ENCODE measurements around the gene NSG2. TPM values are rescaled to one million over a fixed set of nuclear protein-coding genes. Genes with fewer than 3 reads are reported as not detected.

NSG2 gene
- polyA plus RNA-seq, 1 donor: 22.6 TPM

GRCh38 chr5:174058433-174059122, 13.1 kb downstream of the NSG2 start:
- no peak for DNase-seq
- no peaks in the 10 kb centered on the region for H3K4me1 ChIP-seq (ENCODE audit: control insufficient read depth, insufficient read depth, low read length)
- 80% methylated on average over 1 of the region's 2 CpGs for WGBS (ENCODE audit: insufficient coverage, low lambda C conversion rate)
- H3K36me3 ChIP-seq (ENCODE audit: control insufficient read depth, insufficient read depth, low read length): no peaks in the 10 kb centered on the region
- H3K9me3 ChIP-seq (ENCODE audit: control insufficient read depth, low read depth, low read length): no peaks in the 10 kb centered on the region
- H3K27ac ChIP-seq (ENCODE audit: low read length): no peak overlapping the region
- H3K4me3 ChIP-seq (ENCODE audit: low read length): no peak overlapping the region
- H3K27me3 ChIP-seq (ENCODE audit: control insufficient read depth, insufficient read depth, low read length): no peaks in the 10 kb centered on the region

GRCh38 chr5:174059247-174059646, 13.7 kb downstream of the NSG2 start:
- H3K36me3 ChIP-seq (ENCODE audit: control insufficient read depth, insufficient read depth, low read length): no peaks in the 10 kb centered on the region
- no peak overlapping the region for H3K27ac ChIP-seq (ENCODE audit: low read length)
- no peaks in the 10 kb centered on the region for H3K4me1 ChIP-seq (ENCODE audit: control insufficient read depth, insufficient read depth, low read length)
- H3K27me3 ChIP-seq (ENCODE audit: control insufficient read depth, insufficient read depth, low read length): no peaks in the 10 kb centered on the region
- H3K4me3 ChIP-seq (ENCODE audit: low read length): no peak overlapping the region
- no CpG with 5 or more reads among the region's 1 CpG for WGBS (ENCODE audit: insufficient coverage, low lambda C conversion rate)
- no peaks in the 10 kb centered on the region for H3K9me3 ChIP-seq (ENCODE audit: control insufficient read depth, low read depth, low read length)
- DNase-seq: no peak

GRCh38 chr5:174063082-174063756, 17.7 kb downstream of the NSG2 start:
- no peak overlapping the region for H3K27ac ChIP-seq (ENCODE audit: low read length)
- no peaks in the 10 kb centered on the region for H3K36me3 ChIP-seq (ENCODE audit: control insufficient read depth, insufficient read depth, low read length)
- H3K4me3 ChIP-seq (ENCODE audit: low read length): no peak overlapping the region
- no peak for DNase-seq
- peaks cover 2% of the 10 kb centered on the region for H3K27me3 ChIP-seq (ENCODE audit: control insufficient read depth, insufficient read depth, low read length)
- H3K9me3 ChIP-seq (ENCODE audit: control insufficient read depth, low read depth, low read length): no peaks in the 10 kb centered on the region
- no peaks in the 10 kb centered on the region for H3K4me1 ChIP-seq (ENCODE audit: control insufficient read depth, insufficient read depth, low read length)

GRCh38 chr5:174064171-174064570, 18.7 kb downstream of the NSG2 start:
- no peak for DNase-seq
- Histone ChIP-seq H3K9me3 (ENCODE audit: control insufficient read depth, low read depth, low read length) (no peaks in the 10 kb centered on the region), H3K36me3 (ENCODE audit: control insufficient read depth, insufficient read depth, low read length) (no peaks in the 10 kb centered on the region), H3K4me3 (ENCODE audit: low read length) (no peak overlapping the region), H3K27ac (ENCODE audit: low read length) (no peak overlapping the region), H3K4me1 (ENCODE audit: control insufficient read depth, insufficient read depth, low read length) (no peaks in the 10 kb centered on the region), H3K27me3 (ENCODE audit: control insufficient read depth, insufficient read depth, low read length) (peaks cover 2% of the 10 kb centered on the region)
- WGBS (ENCODE audit: insufficient coverage, low lambda C conversion rate): 90% methylated on average over 4 of the region's 8 CpGs

GRCh38 chr5:174065528-174066197, 20.2 kb downstream of the NSG2 start:
- H3K36me3 ChIP-seq (ENCODE audit: control insufficient read depth, insufficient read depth, low read length): no peaks in the 10 kb centered on the region
- no CpG with 5 or more reads among the region's 8 CpGs for WGBS (ENCODE audit: insufficient coverage, low lambda C conversion rate)
- DNase-seq: peak; percentile 35 to 75
- no peaks in the 10 kb centered on the region for H3K4me1 ChIP-seq (ENCODE audit: control insufficient read depth, insufficient read depth, low read length)
- no peak overlapping the region for H3K27ac ChIP-seq (ENCODE audit: low read length)
- H3K27me3 ChIP-seq (ENCODE audit: control insufficient read depth, insufficient read depth, low read length): peaks cover 2% of the 10 kb centered on the region
- H3K4me3 ChIP-seq (ENCODE audit: low read length): no peak overlapping the region
- H3K9me3 ChIP-seq (ENCODE audit: control insufficient read depth, low read depth, low read length): no peaks in the 10 kb centered on the region

- H3K9me3 ChIP-seq (ENCODE audit: control insufficient read depth, low read depth, low read length): no peaks in the 10 kb centered on the region
- DNase-seq: no peak
- no CpG with 5 or more reads among the region's 1 CpG for WGBS (ENCODE audit: insufficient coverage, low lambda C conversion rate)
- H3K27ac ChIP-seq (ENCODE audit: low read length): no peak overlapping the region
- no peak overlapping the region for H3K4me3 ChIP-seq (ENCODE audit: low read length)
- peaks cover 2% of the 10 kb centered on the region for H3K27me3 ChIP-seq (ENCODE audit: control insufficient read depth, insufficient read depth, low read length)
- no peaks in the 10 kb centered on the region for H3K4me1 ChIP-seq (ENCODE audit: control insufficient read depth, insufficient read depth, low read length)
- H3K36me3 ChIP-seq (ENCODE audit: control insufficient read depth, insufficient read depth, low read length): no peaks in the 10 kb centered on the region
Measured at GRCh38 chr5:174067499-174067898, 22.0 kb downstream of the NSG2 start.

- no peak overlapping the region for H3K27ac ChIP-seq (ENCODE audit: low read length)
- no CpG with 5 or more reads among the region's 8 CpGs for WGBS (ENCODE audit: insufficient coverage, low lambda C conversion rate)
- no peaks in the 10 kb centered on the region for H3K9me3 ChIP-seq (ENCODE audit: control insufficient read depth, low read depth, low read length)
- no peaks in the 10 kb centered on the region for H3K36me3 ChIP-seq (ENCODE audit: control insufficient read depth, insufficient read depth, low read length)
- DNase-seq: no peak
- H3K27me3 ChIP-seq (ENCODE audit: control insufficient read depth, insufficient read depth, low read length): peaks cover 2% of the 10 kb centered on the region
- no peak overlapping the region for H3K4me3 ChIP-seq (ENCODE audit: low read length)
- no peaks in the 10 kb centered on the region for H3K4me1 ChIP-seq (ENCODE audit: control insufficient read depth, insufficient read depth, low read length)
Measured at GRCh38 chr5:174071484-174071883, 26.0 kb downstream of the NSG2 start.

GRCh38 chr5:174073122-174073660, 27.7 kb downstream of the NSG2 start:
- H3K27me3 ChIP-seq (ENCODE audit: control insufficient read depth, insufficient read depth, low read length): no peaks in the 10 kb centered on the region
- 60% methylated on average over 1 of the region's 3 CpGs for WGBS (ENCODE audit: insufficient coverage, low lambda C conversion rate)
- no peak overlapping the region for H3K27ac ChIP-seq (ENCODE audit: low read length)
- no peak for DNase-seq
- H3K4me1 ChIP-seq (ENCODE audit: control insufficient read depth, insufficient read depth, low read length): no peaks in the 10 kb centered on the region
- no peak overlapping the region for H3K4me3 ChIP-seq (ENCODE audit: low read length)
- H3K9me3 ChIP-seq (ENCODE audit: control insufficient read depth, low read depth, low read length): no peaks in the 10 kb centered on the region
- no peaks in the 10 kb centered on the region for H3K36me3 ChIP-seq (ENCODE audit: control insufficient read depth, insufficient read depth, low read length)

- H3K4me1 ChIP-seq (ENCODE audit: control insufficient read depth, insufficient read depth, low read length): no peaks in the 10 kb centered on the region
- no CpG with 5 or more reads among the region's 7 CpGs for WGBS (ENCODE audit: insufficient coverage, low lambda C conversion rate)
- H3K4me3 ChIP-seq (ENCODE audit: low read length): no peak overlapping the region
- no peaks in the 10 kb centered on the region for H3K36me3 ChIP-seq (ENCODE audit: control insufficient read depth, insufficient read depth, low read length)
- no peak overlapping the region for H3K27ac ChIP-seq (ENCODE audit: low read length)
- H3K27me3 ChIP-seq (ENCODE audit: control insufficient read depth, insufficient read depth, low read length): no peaks in the 10 kb centered on the region
- no peaks in the 10 kb centered on the region for H3K9me3 ChIP-seq (ENCODE audit: control insufficient read depth, low read depth, low read length)
- DNase-seq: no peak
Measured at GRCh38 chr5:174074369-174074768, 28.9 kb downstream of the NSG2 start.

GRCh38 chr5:174078416-174078815, 32.9 kb downstream of the NSG2 start:
- Histone ChIP-seq H3K4me3 (ENCODE audit: low read length) (no peak overlapping the region), H3K36me3 (ENCODE audit: control insufficient read depth, insufficient read depth, low read length) (no peaks in the 10 kb centered on the region), H3K9me3 (ENCODE audit: control insufficient read depth, low read depth, low read length) (no peaks in the 10 kb centered on the region), H3K27ac (ENCODE audit: low read length) (no peak overlapping the region), H3K4me1 (ENCODE audit: control insufficient read depth, insufficient read depth, low read length) (no peaks in the 10 kb centered on the region), H3K27me3 (ENCODE audit: control insufficient read depth, insufficient read depth, low read length) (no peaks in the 10 kb centered on the region)
- DNase-seq: no peak
- WGBS (ENCODE audit: insufficient coverage, low lambda C conversion rate): no CpG with 5 or more reads among the region's 3 CpGs
